ENCODE results near the gene NSD2.
"Not testable (repeated sequence)": the region's sequence is repeated elsewhere in the genome, so short reads cannot be mapped to it uniquely, and the experiment has no call there.

Gene NSD2

GRCh38 chr4:1987721-1988326 lies 116.6 kb downstream of the NSD2 start:
- DNase-seq: no peak

- no peak for DNase-seq
Measured at GRCh38 chr4:1988327-1988724, 117.1 kb downstream of the NSD2 start.

GRCh38 chr4:1989533-1990347 lies 118.5 kb downstream of the NSD2 start:
- no peak for DNase-seq

- DNase-seq: no peak
Measured at GRCh38 chr4:1990348-1990645, 119.1 kb downstream of the NSD2 start.

GRCh38 chr4:1990676-1991075 lies 119.5 kb downstream of the NSD2 start:
- no peak for DNase-seq

GRCh38 chr4:1991087-1991486 lies 119.9 kb downstream of the NSD2 start:
- DNase-seq: no peak

DNA sequence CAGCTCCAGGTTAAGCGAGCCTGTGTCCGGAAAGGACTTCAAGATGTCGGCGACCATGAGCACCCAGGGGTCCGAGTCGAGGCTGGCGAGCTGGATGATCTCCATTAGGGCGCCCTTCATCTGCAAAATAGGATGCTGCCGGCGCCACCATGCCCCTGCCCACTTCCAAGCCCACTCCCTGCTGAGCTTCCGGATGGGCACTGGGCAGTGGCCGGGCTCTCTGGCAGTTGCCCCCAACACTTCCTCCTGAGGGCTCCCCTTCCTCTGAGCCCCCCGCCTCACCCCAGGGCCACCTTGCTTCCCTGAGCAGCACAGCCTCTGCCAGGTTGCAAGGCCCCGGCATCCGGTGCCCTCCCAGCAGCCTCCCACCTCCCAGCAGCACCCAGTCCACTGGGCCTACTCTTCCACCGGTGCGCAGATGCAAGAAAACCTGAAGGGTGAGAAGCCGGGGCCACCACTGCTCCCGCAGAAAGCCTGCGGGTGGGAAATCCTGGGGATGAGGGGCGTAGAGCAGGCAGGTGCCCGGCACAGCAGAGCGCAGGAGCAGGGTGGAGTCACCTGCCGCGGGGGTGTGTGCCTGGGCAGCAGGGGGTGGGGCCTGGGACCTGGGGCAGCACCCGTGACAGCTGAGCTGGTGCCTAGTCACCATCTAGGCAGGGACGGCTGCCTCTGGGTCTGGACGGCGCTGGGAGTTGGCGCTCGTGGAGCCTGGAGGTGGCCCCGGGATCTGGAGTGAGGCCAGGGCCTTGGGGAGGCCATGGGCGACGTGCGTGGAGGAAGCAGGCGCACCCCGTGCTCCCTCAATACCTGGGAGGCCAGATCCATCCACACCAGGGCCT lies 120.6 kb downstream of the NSD2 start:
- no peak for DNase-seq

- DNase-seq: no peak
Measured at GRCh38 chr4:1992468-1993168, 121.4 kb downstream of the NSD2 start.

DNA sequence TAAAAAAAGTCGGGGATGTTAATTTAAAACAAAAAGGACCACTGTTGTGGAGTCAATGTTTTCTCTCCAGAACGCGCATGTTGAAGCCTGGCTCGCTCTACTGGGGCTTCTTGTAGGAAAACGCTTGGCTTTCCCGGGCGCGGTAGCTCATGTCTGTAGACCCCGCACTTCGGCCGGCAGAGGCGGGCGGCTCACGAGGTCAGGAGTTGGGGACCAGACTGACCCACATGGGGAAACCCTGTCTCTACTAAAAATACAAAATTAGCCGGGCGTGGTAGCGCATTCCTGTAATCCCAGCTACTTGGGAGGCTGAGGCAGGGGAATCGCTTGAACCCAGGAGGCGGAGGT lies 122.0 kb downstream of the NSD2 start:
- DNase-seq: no peak

GRCh38 chr4:1993718-1994516 lies 122.7 kb downstream of the NSD2 start:
- DNase-seq: not testable (repeated sequence)

DNA sequence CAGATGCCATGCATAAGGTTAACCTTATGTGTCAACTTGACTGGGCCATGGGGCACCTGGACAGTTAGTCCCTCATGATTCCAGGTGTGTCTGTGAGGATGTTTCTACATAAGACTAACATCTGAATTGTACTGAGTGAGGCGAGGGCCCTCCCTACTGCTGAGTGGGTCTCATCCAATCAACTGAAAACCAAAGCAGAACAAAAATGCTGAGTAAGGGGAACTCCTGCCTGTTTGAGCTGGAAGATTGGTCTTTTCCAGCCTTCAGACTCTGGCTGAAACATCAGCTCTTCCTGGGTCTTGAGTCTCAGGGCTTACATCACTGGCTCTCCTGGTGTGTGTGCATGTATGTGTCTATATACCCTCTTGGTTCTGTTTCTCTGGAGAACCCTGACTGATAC lies 123.7 kb downstream of the NSD2 start:
- no peak for DNase-seq

- DNase-seq: no peak
Measured at GRCh38 chr4:1996866-1997611, 125.8 kb downstream of the NSD2 start.

DNA sequence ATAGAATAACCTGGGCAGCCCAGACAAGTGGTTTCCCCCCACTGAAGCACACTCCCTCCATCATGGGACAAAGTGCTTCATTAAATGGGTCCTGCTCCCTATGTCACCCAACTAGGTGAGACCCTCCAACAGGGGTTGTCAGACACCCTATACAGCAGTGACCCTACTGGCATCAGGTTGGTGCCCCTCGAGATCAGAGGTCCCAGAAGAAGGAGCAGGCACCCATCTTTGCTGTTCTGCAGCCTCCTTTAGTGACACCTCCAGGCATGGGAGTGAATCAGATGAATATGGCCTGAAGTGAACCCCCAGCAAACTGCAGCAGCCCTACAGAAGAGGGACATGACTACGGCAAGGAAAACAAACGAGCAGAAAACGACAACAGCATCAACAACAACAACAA lies 126.5 kb downstream of the NSD2 start:
- no peak for DNase-seq

DNA sequence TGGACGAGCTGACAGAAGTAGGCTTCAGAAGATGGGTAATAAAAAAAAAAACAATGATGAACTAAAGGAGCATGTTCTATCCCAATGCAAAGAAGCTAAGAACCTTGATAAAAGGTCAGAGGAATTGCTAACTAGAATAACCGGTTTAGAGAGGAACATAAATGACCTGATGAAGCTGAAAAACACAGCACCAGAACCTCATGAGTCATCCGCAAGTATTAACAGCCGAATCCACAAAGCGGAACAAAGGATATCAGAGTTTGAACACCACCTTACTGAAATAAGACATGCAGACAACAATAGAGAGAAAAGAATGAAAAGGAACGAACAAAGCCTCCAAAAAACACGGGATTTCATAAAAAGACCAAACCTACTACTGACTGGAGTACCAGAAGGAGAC lies 127.1 kb downstream of the NSD2 start:
- no peak for DNase-seq

DNA sequence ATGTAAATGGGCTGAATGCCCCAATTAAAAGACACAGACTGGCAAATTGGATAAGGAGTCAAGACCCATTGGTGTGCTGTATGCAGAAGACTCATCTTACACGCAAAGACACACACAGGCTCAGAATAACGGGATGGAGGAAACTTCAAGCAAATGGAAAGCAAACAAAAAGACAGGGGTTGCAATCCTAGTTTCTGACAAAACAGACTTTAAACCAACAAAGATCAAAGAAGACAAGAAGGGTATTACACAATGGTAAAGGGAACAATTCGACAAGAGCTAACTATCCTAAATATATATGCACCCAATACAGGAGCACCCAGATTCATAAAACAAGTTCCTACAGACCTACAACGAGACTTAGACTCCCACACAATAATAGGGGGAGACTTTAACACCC lies 128.1 kb downstream of the NSD2 start:
- DNase-seq: not testable (repeated sequence)

- DNase-seq: not testable (repeated sequence)
Measured at GRCh38 chr4:2003361-2003760, 132.2 kb downstream of the NSD2 start.

- no peak for DNase-seq
Measured at GRCh38 chr4:2006367-2006766, 135.2 kb downstream of the NSD2 start.

- no peak for DNase-seq
Measured at GRCh38 chr4:2006956-2007653, 135.9 kb downstream of the NSD2 start.

DNA sequence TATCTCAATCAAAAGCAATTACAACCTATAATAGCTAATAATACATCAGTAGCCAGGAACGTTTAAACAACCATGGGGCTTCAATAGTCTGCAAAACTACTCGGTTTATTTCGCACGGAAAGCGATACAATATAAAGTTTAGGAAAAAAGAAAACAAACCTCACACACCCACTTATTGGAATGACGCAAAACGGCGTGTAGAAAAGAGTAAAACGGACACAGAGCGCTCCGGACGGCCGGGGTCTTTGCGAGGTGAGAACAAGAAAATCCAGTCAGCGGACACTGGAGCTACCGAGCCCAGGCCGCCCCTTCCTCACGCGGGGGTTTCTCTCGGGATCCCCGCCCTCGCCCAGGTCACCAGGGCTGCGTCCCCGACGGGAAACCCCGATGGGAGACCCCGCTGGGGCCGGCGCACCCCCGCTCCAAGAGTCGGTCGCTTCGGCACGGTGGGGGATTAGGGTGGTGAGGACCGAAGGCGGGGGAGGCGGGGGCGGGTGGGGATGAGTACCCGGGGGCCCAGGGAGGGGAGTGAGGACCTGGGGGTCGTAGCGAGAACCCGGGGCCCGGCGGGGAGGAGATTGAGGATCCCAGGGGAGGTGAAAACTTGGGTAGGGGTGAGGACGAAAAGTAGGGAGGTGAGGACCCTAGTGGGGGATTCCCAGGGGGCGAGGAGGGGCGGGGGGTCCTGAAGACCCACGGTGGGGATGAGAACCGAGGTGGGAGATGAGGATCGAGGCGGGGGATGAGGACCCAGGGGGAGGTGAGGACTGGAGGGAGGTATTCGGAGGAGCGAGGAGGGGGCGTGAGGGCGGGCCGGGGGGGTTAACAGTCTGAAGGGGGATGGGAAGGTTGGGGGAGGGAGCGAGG lies 136.8 kb downstream of the NSD2 start:
- no peak for DNase-seq

DNA sequence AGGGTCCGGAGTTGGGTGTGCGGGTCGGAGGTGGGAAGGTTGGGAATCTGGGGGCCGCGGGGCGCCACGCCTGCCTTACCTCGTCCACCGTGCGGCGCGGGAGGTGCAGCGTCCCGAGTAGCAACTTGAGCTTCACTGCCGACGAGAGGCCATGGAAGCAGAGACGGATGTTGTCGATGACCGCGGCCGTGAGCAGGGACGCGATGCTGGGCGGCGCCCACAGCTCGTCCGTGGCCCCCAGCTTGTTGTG lies 137.4 kb downstream of the NSD2 start:
- DNase-seq: no peak
